ENCODE data around the gene GDPD2.

GRCh38 chrX:70402721-70403120, 20.4 kb upstream of the GDPD2 start:
- TF ChIP-seq CTCF (IDR thresholded peaks at IDR 0.05) (no peak), POLR2AphosphoS5 (IDR thresholded peaks at IDR 0.05) (no peak)
